Hair follicular keratinocyte (primary cell): ENCODE measurements around the gene SEC23B. TPM values are rescaled to one million over a fixed set of nuclear protein-coding genes. Genes with fewer than 3 reads are reported as not detected.

Experiments used
- total RNA-seq: library from RNA; depleted of rRNA; stranded (reverse); fragments of >200 nt; gene quantifications from 2 replicates; pipeline ENCODE4 v1.2.3, GENCODE V29; 2015

Gene SEC23B
- 66.2 and 66.3 TPM in 2 replicates for total RNA-seq

GRCh38 chr20:18507218-18508191, at the start of gene SEC23B:
TSS of gene SEC23B (plus strand) at chr20:18507940. CDS start at chr20:18510836, 2,896 bp downstream.

GRCh38 chr20:18466894-18467730, 40.6 kb upstream of the SEC23B start, which contains the start of the genes DZANK1 and POLR3F:
TSS of gene DZANK1 (minus strand) at chr20:18467030. CDS start at chr20:18465358, 1,672 bp downstream.
TSS of gene POLR3F (plus strand) at chr20:18467390. CDS start at chr20:18467507, 117 bp downstream.

DNA sequence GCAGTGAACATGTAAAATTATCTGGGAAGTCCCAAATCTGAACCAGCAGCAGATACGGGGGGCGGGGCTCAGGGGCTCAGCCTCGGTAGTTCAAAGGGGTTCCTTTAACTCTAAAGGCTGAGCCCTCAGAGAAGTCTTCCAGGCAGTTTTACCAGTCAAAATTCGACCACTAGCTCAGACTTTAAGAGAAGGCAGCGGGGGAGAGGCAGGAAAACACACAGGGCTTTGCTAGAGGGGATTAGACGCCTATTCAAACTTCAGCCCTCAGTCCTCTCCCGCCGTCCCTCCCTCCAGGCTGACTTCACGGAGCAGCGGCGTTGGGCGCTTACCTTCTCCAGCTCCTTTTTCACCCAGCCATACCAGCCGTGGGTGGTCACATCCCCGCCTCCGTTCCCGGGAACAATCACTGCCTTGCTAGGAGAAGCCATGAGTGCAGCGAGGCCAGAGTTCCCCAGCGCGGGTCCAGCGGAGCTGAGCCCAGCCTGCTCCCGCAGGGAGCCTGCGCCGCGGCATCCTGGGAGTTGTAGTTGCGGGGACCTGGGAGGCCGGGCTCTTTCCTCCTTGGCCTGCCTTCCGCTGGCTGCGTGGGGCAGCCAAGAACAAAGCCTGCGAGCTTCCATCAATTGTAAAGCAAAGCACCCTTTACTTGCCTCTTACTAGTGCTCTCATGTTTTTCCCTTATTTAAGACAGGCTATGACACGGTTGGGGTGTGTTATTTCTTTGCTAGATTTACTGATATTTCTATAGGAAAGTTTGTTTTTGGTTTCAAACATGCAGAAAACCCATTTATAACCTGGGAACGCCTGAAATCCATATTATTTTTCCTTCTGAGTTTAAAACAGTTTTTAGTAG, 10.8 kb upstream of the SEC23B start, which contains the start of gene RBBP9:
TSS of gene RBBP9 (minus strand) at position 486 of the 853 bp plus-strand sequence. CDS start at position 428, 58 bp downstream.

DNA sequence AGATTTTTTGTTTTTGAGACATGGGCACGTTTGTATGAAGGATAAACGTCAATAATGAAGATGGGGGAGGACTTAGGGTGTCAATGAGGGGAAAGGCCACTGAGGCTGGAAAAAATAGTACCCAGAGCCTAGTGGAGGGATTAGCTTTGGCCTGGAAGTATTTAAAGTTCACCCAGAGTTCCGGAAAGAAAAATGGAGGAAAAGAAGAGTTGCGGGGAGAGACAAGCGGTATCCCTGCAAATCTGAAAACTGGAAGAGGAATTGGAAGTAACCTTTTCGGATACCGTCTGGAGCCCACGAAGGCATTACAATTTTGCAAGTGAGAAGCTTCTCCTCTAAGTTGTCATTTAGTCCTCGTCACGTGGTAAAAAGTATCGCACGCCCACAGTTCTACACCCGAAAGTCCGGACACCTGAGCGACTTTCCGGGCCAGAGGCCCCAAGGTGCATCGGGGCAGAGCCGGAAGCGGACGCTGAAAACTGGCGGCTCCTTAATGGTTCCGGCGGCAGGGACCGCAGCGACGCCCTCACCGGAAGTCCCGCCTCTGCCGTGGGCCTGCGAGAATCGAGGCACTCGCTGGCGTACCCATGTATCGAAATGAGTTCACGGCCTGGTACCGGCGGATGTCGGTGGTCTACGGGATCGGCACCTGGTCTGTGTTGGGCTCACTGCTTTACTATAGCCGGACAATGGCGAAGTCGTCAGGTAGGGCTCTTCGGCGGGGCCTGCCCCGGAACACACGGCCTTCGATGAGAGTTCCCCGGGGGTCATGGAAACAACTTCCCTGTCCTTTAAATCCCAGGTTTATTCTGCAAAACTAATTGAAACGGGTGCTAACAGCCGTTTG, 59.4 kb downstream of the SEC23B start, which contains the start of gene SMIM26:
TSS of gene SMIM26 (plus strand) at position 541 of the 847 bp plus-strand sequence. CDS start at position 588, 47 bp downstream.

DNA sequence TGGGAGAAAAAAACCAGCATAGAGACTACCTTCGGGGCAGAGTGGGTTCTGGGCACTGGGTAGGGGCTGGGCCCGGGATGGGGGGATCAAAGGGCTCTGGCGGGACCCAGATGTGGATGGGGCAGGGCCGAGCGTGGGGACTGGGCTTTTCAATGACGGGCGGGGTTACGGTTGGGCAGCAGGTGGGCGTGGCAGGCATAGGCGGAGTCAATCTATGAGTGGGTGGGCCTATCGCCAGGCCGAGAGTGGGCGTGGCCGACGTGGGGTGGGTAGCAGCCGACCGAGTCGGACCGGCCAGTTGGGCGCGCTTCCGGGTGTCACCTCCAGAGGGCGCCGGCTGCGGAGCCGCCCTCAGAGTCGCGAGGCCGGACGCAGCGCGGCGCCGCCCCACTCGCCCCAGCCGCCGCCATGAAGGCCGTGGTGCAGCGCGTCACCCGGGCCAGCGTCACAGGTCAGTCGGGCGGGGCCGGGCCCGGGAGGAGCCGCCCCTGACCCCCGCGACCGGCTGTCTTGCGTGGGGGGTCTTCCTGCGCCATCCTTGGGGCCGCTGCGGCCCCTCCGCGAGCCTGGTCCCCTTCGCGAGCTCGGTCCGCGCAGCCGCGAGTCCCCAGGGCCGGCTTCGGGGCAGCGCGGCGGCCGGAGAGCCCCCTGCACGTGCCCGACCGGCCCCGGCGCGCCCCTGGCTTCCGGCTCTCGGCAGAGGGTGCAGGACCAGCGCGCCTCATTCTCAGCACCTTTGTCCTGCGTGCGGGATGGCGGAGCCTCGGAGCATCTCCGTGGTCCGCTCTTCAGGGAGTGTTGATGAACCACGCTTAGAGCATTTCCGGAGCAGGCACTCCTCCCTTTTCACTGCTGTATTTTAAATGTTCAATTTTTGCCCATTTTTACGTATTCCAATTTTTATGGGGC, 80.2 kb downstream of the SEC23B start, which contains the start of gene DTD1:
TSS of gene DTD1 (plus strand) at position 390 of the 909 bp plus-strand sequence. CDS start at position 409, 19 bp downstream.

Other genes with a start within 250 kb of the SEC23B start
- gene ZNF133, start 219.4 kb upstream of the SEC23B start, total RNA-seq: 15.4 and 17.0 TPM in 2 replicates
- gene DZANK1, start 40.9 kb upstream of the SEC23B start, total RNA-seq: 0.65 and 1.9 TPM in 2 replicates
- gene POLR3F, start 40.5 kb upstream of the SEC23B start, total RNA-seq: 7.3 and 9.2 TPM in 2 replicates
- 16.2 and 18.9 TPM in 2 replicates for gene RBBP9, start 10.7 kb upstream of the SEC23B start, total RNA-seq
- 114 and 133 TPM in 2 replicates for gene SMIM26, start 59.5 kb downstream of the SEC23B start, total RNA-seq
- gene DTD1, start 80.1 kb downstream of the SEC23B start, total RNA-seq: 119 and 123 TPM in 2 replicates